Measurements from ENCODE around the gene ARPC4.

- TF ChIP-seq CTCF (IDR thresholded peaks at IDR 0.05) (no peak), POLR2A (IDR thresholded peaks at IDR 0.05) (no peak)
These were observed 8.9 kb upstream of the ARPC4 start for GRCh38 chr3:9783954-9784353.
